Upper lobe of right lung (tissue), 1 donor: ENCODE measurements around the gene MYOD1. TPM values are rescaled to one million over a fixed set of nuclear protein-coding genes. Genes with fewer than 3 reads are reported as not detected.

Source experiments
- ATAC-seq: fragments of 200-7000 bp; cut with Tn5 transposase; one replicate; pipeline ENCODE4 v1.9.1; 2020; ENCODE audit warnings: mild to moderate bottlenecking, moderate library complexity
- DNase-seq: peaks from one replicate; pipeline ENCODE4 v3.0.0-alpha.2; 2020
- H3K27ac ChIP-seq: fragments of 200-600 bp; one replicate; pipeline ENCODE4 v1.8.0; 2022
- H3K27me3 ChIP-seq: fragments of 200-600 bp; one replicate; pipeline ENCODE4 v1.8.0; 2022; ENCODE audit warnings: mild to moderate bottlenecking
- H3K36me3 ChIP-seq: fragments of 200-600 bp; one replicate; pipeline ENCODE4 v1.8.0; 2022
- H3K4me1 ChIP-seq: fragments of 200-600 bp; one replicate; pipeline ENCODE4 v1.8.0; 2022
- H3K4me3 ChIP-seq: fragments of 200-600 bp; one replicate; pipeline ENCODE4 v1.8.0; 2022; ENCODE audit warnings: mild to moderate bottlenecking
- H3K9me3 ChIP-seq: fragments of 200-600 bp; one replicate; pipeline ENCODE4 v1.8.0; 2022
- intact Hi-C: fragments of 100-400 bp; cut with DNase I; formaldehyde crosslinking; loops from one replicate; pipeline ENCODE4 v1.11.0; 2022
- total RNA-seq: library from RNA; stranded (reverse); fragmentation: NEBNext Ultra II Directional; extraction: Animal tissue kit (Norgen Biotek cat#: 25700); gene quantifications from one replicate; pipeline ENCODE4 v1.2.1, GENCODE V29; 2021
- TF ChIP-seq, protein P1 (sequence below): fragments of 200-600 bp; IDR thresholded peaks from one replicate; pipeline ENCODE4 v1.8.0; 2022; ENCODE audit warnings: antibody characterized with exemption
- donor health status: DM: no; HTN: yes; CAD: no; lungs with severe emphysema.

MYOD1 gene
- total RNA-seq, 1 donor from 2014 or later, result not detected

DNA sequence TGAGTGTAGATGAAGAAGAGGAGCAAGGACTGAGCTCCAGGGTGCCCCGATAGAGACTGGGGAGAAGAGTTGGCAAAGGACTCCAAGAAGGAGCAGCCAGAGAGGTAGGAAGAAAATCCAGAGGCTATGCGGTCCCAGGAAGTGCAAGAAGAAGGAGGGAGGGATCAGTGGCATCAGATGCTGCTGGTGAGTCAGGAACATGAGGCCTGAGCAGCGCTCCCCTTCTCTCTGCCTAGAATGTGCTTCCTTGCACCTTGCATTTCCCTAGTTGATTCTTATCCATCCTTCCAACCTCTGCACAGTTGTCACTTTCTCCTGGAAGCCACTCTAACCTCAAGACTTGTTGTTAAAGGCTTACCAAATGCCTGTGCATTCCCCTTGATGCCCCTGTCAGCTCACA is 36.5 kb downstream of the MYOD1 start:
- intact Hi-C loops, result no loop called here
- Histone ChIP-seq H3K4me1 (no peaks in the 10 kb centered on the region), H3K27ac (no peak overlapping the region), H3K4me3 (no peak overlapping the region), H3K27me3 (no peaks in the 10 kb centered on the region), H3K36me3 (no peaks in the 10 kb centered on the region), H3K9me3 (no peaks in the 10 kb centered on the region)
- DNase-seq (no peak), ATAC-seq (no peak)
- TF ChIP-seq, protein P1, sequence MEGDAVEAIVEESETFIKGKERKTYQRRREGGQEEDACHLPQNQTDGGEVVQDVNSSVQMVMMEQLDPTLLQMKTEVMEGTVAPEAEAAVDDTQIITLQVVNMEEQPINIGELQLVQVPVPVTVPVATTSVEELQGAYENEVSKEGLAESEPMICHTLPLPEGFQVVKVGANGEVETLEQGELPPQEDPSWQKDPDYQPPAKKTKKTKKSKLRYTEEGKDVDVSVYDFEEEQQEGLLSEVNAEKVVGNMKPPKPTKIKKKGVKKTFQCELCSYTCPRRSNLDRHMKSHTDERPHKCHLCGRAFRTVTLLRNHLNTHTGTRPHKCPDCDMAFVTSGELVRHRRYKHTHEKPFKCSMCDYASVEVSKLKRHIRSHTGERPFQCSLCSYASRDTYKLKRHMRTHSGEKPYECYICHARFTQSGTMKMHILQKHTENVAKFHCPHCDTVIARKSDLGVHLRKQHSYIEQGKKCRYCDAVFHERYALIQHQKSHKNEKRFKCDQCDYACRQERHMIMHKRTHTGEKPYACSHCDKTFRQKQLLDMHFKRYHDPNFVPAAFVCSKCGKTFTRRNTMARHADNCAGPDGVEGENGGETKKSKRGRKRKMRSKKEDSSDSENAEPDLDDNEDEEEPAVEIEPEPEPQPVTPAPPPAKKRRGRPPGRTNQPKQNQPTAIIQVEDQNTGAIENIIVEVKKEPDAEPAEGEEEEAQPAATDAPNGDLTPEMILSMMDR, result no peak

- no peaks in the 10 kb centered on the region for H3K4me1 ChIP-seq
- H3K27me3 ChIP-seq, result no peaks in the 10 kb centered on the region
- TF ChIP-seq, protein P1, result peak; percentile 48
- no peak overlapping the region for H3K27ac ChIP-seq
- DNase-seq, result no peak
- ATAC-seq, result peak; percentile 49
- intact Hi-C loops, result no loop called here
- no peaks in the 10 kb centered on the region for H3K36me3 ChIP-seq
- no peak overlapping the region for H3K4me3 ChIP-seq
- H3K9me3 ChIP-seq, result no peaks in the 10 kb centered on the region
Observed at GRCh38 chr11:17760102-17761029, 41.0 kb downstream of the MYOD1 start.

DNA sequence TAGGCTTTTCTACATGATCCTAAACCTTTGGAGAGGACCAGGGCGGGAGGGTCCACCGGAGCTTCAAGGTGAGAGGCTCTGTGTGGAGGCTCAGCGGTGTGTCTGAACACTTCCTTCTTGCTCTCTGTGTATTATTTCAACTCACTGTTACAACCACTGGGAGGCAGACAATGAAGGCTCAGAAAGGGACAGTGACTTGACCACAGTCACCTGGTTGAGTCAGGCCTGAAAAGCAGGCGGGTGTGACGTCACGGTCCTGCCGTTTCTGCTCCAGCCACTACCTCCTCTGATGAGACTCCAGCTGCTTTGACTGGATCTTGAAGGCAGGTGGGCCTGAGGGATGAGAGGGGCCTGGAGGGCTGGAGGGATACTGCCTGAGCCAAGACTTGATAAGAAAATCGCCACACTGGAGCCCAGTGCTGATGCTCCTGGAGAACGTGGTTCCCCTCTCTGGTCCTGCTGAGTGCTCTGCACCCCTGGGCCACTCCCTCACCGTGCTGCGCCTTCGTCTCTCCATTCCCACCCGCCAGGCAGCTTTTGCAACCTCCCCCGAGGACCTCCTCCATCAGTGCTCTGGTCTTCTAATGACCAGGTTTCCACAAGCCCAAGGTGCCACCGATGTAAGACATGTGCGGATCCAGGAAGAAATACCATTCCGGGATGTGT is 43.1 kb downstream of the MYOD1 start:
- H3K4me3 ChIP-seq, result no peak overlapping the region
- DNase-seq (no peak), ATAC-seq (no peak)
- H3K36me3 ChIP-seq, result no peaks in the 10 kb centered on the region
- intact Hi-C loops, result no loop called here
- H3K27ac ChIP-seq, result no peak overlapping the region
- no peaks in the 10 kb centered on the region for H3K9me3 ChIP-seq
- no peaks in the 10 kb centered on the region for H3K27me3 ChIP-seq
- H3K4me1 ChIP-seq, result no peaks in the 10 kb centered on the region
- TF ChIP-seq, protein P1, result no peak

DNA sequence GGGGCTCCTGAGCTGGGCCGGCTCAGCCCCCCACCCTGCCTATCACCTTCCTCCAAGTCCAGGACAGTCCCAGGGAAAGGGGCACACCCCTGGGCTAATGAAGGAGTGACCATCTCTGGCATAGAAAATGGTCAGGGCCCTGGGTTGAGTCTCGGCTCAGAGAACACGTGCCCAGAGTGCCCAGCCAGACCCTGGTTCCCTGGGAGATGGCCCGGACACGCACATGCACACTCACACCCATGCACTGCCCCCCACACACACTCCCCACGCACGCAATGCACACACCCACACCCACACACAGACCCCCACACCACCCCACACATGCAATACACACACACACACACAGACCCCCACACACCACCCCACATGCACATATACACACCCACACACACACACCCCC is 43.9 kb downstream of the MYOD1 start:
- Histone ChIP-seq H3K27ac (no peak overlapping the region), H3K4me1 (no peaks in the 10 kb centered on the region), H3K9me3 (no peaks in the 10 kb centered on the region), H3K27me3 (no peaks in the 10 kb centered on the region), H3K36me3 (no peaks in the 10 kb centered on the region), H3K4me3 (no peak overlapping the region)
- TF ChIP-seq, protein P1, result no peak
- intact Hi-C loops, result no loop called here
- DNase-seq, result no peak
- ATAC-seq, result no peak

GRCh38 chr11:17763703-17764102 is 44.3 kb downstream of the MYOD1 start:
- intact Hi-C loops, result no loop called here
- ATAC-seq, result no peak

More at GRCh38 chr11:17763703-17764102, 44.3 kb downstream of the MYOD1 start:
- Histone ChIP-seq H3K4me1 (no peaks in the 10 kb centered on the region), H3K9me3 (no peaks in the 10 kb centered on the region), H3K36me3 (no peaks in the 10 kb centered on the region), H3K4me3 (no peak overlapping the region), H3K27me3 (no peaks in the 10 kb centered on the region), H3K27ac (no peak overlapping the region)
- TF ChIP-seq, protein P1, result no peak
- no peak for DNase-seq
